ENCODE measurements around the gene MYO15B.

GRCh38 chr17:75643643-75644017 lies 56.0 kb downstream of the MYO15B start:
- no peak for TF ChIP-seq CTCF (conservative IDR thresholded peaks at IDR 0.05; ENCODE audit: low read length)
- TF ChIP-seq EZH2phosphoT487 (IDR thresholded peaks at IDR 0.05; ENCODE audit: borderline replicate concordance): no peak
